ENCODE measurements around the gene MRPL57. TPM values are rescaled to one million over a fixed set of nuclear protein-coding genes. Genes with fewer than 3 reads are reported as not detected.
"Not testable (repeated sequence)": the region's sequence is repeated elsewhere in the genome, so short reads cannot be mapped to it uniquely, and the experiment has no call there.

The MRPL57 gene
- total RNA-seq, 1 experiment from 2014 or later, result 32.8 TPM

- no peak overlapping the region for H3K4me3 Mint-ChIP-seq (ENCODE audit: unreplicated experiment)
- intact Hi-C loops (cut with micrococcal nuclease; ENCODE audit: unreplicated experiment), result no loop called here
- ChIA-PET POLR2A (no interaction called here), CTCF (no interaction called here)
- no peaks in the 10 kb centered on the region for H3K36me3 Mint-ChIP-seq (ENCODE audit: insufficient read depth, unreplicated experiment)
- H3K9me3 ChIP-seq, result peaks cover 7% of the 10 kb centered on the region
- no peaks in the 10 kb centered on the region for H3K4me1 ChIP-seq
- no peaks in the 10 kb centered on the region for H3K27me3 ChIP-seq (replicated peaks; ENCODE audit: control insufficient read depth, insufficient read depth, low read length)
- peaks cover 20% of the 10 kb centered on the region for H3K27me3 Mint-ChIP-seq (ENCODE audit: insufficient read depth, unreplicated experiment)
- no peak overlapping the region for H3K4me3 ChIP-seq (ENCODE audit: low read depth, low read length)
- no peaks in the 10 kb centered on the region for H3K4me1 Mint-ChIP-seq (ENCODE audit: low read depth, unreplicated experiment)
- no peaks in the 10 kb centered on the region for H3K36me3 ChIP-seq (ENCODE audit: control insufficient read depth, insufficient read depth, low read length)
- BruUV-seq (replicated peaks), result no TSS peak
- no peak for DNase-seq
- no peak overlapping the region for H3K27ac Mint-ChIP-seq (ENCODE audit: unreplicated experiment)
- TF ChIP-seq, protein P1, sequence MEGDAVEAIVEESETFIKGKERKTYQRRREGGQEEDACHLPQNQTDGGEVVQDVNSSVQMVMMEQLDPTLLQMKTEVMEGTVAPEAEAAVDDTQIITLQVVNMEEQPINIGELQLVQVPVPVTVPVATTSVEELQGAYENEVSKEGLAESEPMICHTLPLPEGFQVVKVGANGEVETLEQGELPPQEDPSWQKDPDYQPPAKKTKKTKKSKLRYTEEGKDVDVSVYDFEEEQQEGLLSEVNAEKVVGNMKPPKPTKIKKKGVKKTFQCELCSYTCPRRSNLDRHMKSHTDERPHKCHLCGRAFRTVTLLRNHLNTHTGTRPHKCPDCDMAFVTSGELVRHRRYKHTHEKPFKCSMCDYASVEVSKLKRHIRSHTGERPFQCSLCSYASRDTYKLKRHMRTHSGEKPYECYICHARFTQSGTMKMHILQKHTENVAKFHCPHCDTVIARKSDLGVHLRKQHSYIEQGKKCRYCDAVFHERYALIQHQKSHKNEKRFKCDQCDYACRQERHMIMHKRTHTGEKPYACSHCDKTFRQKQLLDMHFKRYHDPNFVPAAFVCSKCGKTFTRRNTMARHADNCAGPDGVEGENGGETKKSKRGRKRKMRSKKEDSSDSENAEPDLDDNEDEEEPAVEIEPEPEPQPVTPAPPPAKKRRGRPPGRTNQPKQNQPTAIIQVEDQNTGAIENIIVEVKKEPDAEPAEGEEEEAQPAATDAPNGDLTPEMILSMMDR (IDR thresholded peaks at IDR 0.05; ENCODE audit: insufficient read depth in 1 of 2, low read depth in 1 of 2, low read length in 1 of 2, severe bottlenecking in 1 of 2, unreplicated experiment in 1 of 2), result no peak
- H3K9me3 Mint-ChIP-seq (ENCODE audit: unreplicated experiment), result peaks cover 24% of the 10 kb centered on the region
These were observed 35.8 kb downstream of the MRPL57 start for GRCh38 chr13:21212138-21212775.

- H3K27ac Mint-ChIP-seq (ENCODE audit: unreplicated experiment); H3K4me3 Mint-ChIP-seq (ENCODE audit: unreplicated experiment); intact Hi-C loops (cut with micrococcal nuclease; ENCODE audit: unreplicated experiment); H3K36me3 Mint-ChIP-seq (ENCODE audit: insufficient read depth, unreplicated experiment); CTCF ChIA-PET; H3K4me1 Mint-ChIP-seq (ENCODE audit: low read depth, unreplicated experiment); H3K4me1 ChIP-seq; H3K27me3 ChIP-seq (replicated peaks; ENCODE audit: control insufficient read depth, insufficient read depth, low read length); H3K4me3 ChIP-seq (ENCODE audit: low read depth, low read length); POLR2A ChIA-PET; DNase-seq; BruUV-seq (replicated peaks); H3K9me3 ChIP-seq; H3K36me3 ChIP-seq (ENCODE audit: control insufficient read depth, insufficient read depth, low read length): not testable (repeated sequence)
- peaks cover 16% of the 10 kb centered on the region for H3K27me3 Mint-ChIP-seq (ENCODE audit: insufficient read depth, unreplicated experiment)
- H3K9me3 Mint-ChIP-seq (ENCODE audit: unreplicated experiment), result peaks cover 24% of the 10 kb centered on the region
These were observed 39.0 kb downstream of the MRPL57 start for GRCh38 chr13:21215419-21215818.

DNA sequence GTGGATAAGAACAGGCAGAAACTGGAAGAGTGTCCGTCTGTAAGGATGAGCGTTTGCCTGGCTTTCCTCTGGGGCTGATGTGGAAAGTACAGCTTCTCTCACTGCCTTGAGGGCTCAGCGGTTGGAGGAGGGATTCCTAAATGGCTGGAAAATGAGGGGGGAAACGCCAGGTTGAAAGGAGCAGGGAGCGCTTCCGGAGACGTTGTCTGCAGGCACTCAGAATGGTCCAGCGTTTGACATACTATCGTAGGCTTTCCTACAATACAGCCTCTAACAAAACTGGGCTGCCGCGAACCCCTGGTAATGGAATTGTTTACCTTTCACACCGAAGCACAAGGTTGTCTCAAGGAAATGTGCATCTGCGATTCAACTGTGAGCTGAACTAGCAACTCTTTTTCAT lies 39.9 kb downstream of the MRPL57 start:
- no TSS peak for BruUV-seq (replicated peaks)
- ChIA-PET CTCF (no interaction called here), POLR2A (no interaction called here)
- no peak for DNase-seq
- no peak overlapping the region for H3K27ac Mint-ChIP-seq (ENCODE audit: unreplicated experiment)
- Histone ChIP-seq H3K4me1 (no peaks in the 10 kb centered on the region), H3K4me3 (ENCODE audit: low read depth, low read length) (no peak overlapping the region), H3K36me3 (ENCODE audit: control insufficient read depth, insufficient read depth, low read length) (no peaks in the 10 kb centered on the region), H3K9me3 (peaks cover 7% of the 10 kb centered on the region), H3K27me3 (replicated peaks; ENCODE audit: control insufficient read depth, insufficient read depth, low read length) (no peaks in the 10 kb centered on the region)
- intact Hi-C loops (cut with micrococcal nuclease; ENCODE audit: unreplicated experiment), result no loop called here
- H3K9me3 Mint-ChIP-seq (ENCODE audit: unreplicated experiment), result peaks cover 23% of the 10 kb centered on the region
- H3K4me3 Mint-ChIP-seq (ENCODE audit: unreplicated experiment), result no peak overlapping the region
- H3K36me3 Mint-ChIP-seq (ENCODE audit: insufficient read depth, unreplicated experiment), result no peaks in the 10 kb centered on the region
- H3K4me1 Mint-ChIP-seq (ENCODE audit: low read depth, unreplicated experiment), result no peaks in the 10 kb centered on the region
- TF ChIP-seq, protein P1 (IDR thresholded peaks at IDR 0.05; ENCODE audit: insufficient read depth in 1 of 2, low read depth in 1 of 2, low read length in 1 of 2, severe bottlenecking in 1 of 2, unreplicated experiment in 1 of 2), result no peak
- H3K27me3 Mint-ChIP-seq (ENCODE audit: insufficient read depth, unreplicated experiment), result peaks cover 16% of the 10 kb centered on the region
